ENCODE measurements around the gene SLC11A2. TPM values are rescaled to one million over a fixed set of nuclear protein-coding genes. Genes with fewer than 3 reads are reported as not detected.
A peak's percentile ranks its signal among the peaks of the same experiment; 100 is the strongest.

Gene SLC11A2
- total and polyA plus RNA-seq, 9 of the 15 experiments (the other 6 are each of a cell fraction or from before 2014, with no cell fraction given), result 21.1 to 54.0 (median 32.9) TPM

- TF ChIP-seq ZNF146 (CRISPR knock-in tag; IDR thresholded peaks at IDR 0.05; ENCODE audit: unreplicated experiment) (no peak), RBM15 (IDR thresholded peaks at IDR 0.05; ENCODE audit: insufficient read depth, low read length) (no peak), PATZ1 (CRISPR knock-in tag; IDR thresholded peaks at IDR 0.05; ENCODE audit: borderline replicate concordance) (no peak), E2F5 (CRISPR knock-in tag; IDR thresholded peaks at IDR 0.05) (no peak), ZSCAN32 (CRISPR knock-in tag; IDR thresholded peaks at IDR 0.05) (no peak), ZNF592 (IDR thresholded peaks at IDR 0.05) (peak; percentile 91), NR0B1 (IDR thresholded peaks at IDR 0.05; ENCODE audit: partially characterized antibody) (no peak), NCOA1 (IDR thresholded peaks at IDR 0.05; ENCODE audit: low read depth) (no peak; the same call in 1 of the 2 replicates), CTCFL (IDR thresholded peaks at IDR 0.05; ENCODE audit: borderline replicate concordance, insufficient read depth, low read depth, low read length, poor library complexity, severe bottlenecking) (peak; percentile 65), KDM1A (IDR thresholded peaks at IDR 0.05) (no peak), ZFP1 (CRISPR knock-in tag; IDR thresholded peaks at IDR 0.05) (no peak), MYC (IDR thresholded peaks at IDR 0.05; ENCODE audit: low read depth, low read length) (peak; percentile 61), MYC (CRISPR knock-in tag; IDR thresholded peaks at IDR 0.05; ENCODE audit: borderline replicate concordance, low read depth) (no peak), HNRNPK (IDR thresholded peaks at IDR 0.05; ENCODE audit: low read depth, low read length, poor library complexity, severe bottlenecking) (no peak), RHOXF2B (CRISPR knock-in tag; conservative IDR thresholded peaks at IDR 0.05) (no peak), MIER1 (IDR thresholded peaks at IDR 0.05; ENCODE audit: low read depth) (no peak; the same call in 1 of the 2 replicates)
Measured at GRCh38 chr12:51047655-51048540, 21.7 kb upstream of the SLC11A2 start, which contains the start of gene LETMD1 (continued).
